Ishikawa (cell line): Measurements from ENCODE around the gene NIPA2.

Experiments used
- CEBPB ChIP-seq: IDR thresholded peaks from 2 replicates; pipeline ENCODE4 v1.6.1; 2012
- CREB1 ChIP-seq: IDR thresholded peaks from 2 replicates; pipeline ENCODE4 v1.6.1; 2012; ENCODE audit warnings: low read depth
- EGR1 ChIP-seq: IDR thresholded peaks from 2 replicates; pipeline ENCODE4 v1.6.1; 2012
- EP300 ChIP-seq: IDR thresholded peaks from 2 replicates; pipeline ENCODE4 v1.6.1; 2012; ENCODE audit warnings: borderline replicate concordance
- FOXM1 ChIP-seq: IDR thresholded peaks from 2 replicates; pipeline ENCODE4 v1.6.1; 2012; ENCODE audit warnings: low read depth, borderline replicate concordance
- MAX ChIP-seq: IDR thresholded peaks from 2 replicates; pipeline ENCODE4 v1.6.1; 2012
- NFIC ChIP-seq: IDR thresholded peaks from 2 replicates; pipeline ENCODE4 v1.6.1; 2012
- RAD21 ChIP-seq: IDR thresholded peaks from 2 replicates; pipeline ENCODE4 v1.6.1; 2012; ENCODE audit warnings: low read depth
- TAF1 ChIP-seq: IDR thresholded peaks from 2 replicates; pipeline ENCODE4 v1.6.1; 2012; ENCODE audit warnings: low read depth, mild to moderate bottlenecking
- TCF12 ChIP-seq: IDR thresholded peaks from 2 replicates; pipeline ENCODE4 v1.6.1; 2012; ENCODE audit warnings: low read depth
- TEAD4 ChIP-seq: IDR thresholded peaks from 2 replicates; pipeline ENCODE4 v1.6.1; 2012
- USF1 ChIP-seq: IDR thresholded peaks from 2 replicates; pipeline ENCODE4 v1.6.1; 2012
- YY1 ChIP-seq: IDR thresholded peaks from 2 replicates; pipeline ENCODE4 v1.6.1; 2012; ENCODE audit warnings: low read depth
- ZBTB7A ChIP-seq: IDR thresholded peaks from 2 replicates; pipeline ENCODE4 v1.6.1; 2012; ENCODE audit warnings: low read depth
- TF ChIP-seq, protein P1 (sequence below): IDR thresholded peaks from 2 replicates; pipeline ENCODE4 v1.6.1; 2012; ENCODE audit warnings: low read depth, mild to moderate bottlenecking

The NIPA2 gene

GRCh38 chr15:22868495-22868894, 30.0 kb downstream of the NIPA2 start:
- TF ChIP-seq CEBPB: no peak
- no peak for TF ChIP-seq TAF1
- TF ChIP-seq, protein P1, sequence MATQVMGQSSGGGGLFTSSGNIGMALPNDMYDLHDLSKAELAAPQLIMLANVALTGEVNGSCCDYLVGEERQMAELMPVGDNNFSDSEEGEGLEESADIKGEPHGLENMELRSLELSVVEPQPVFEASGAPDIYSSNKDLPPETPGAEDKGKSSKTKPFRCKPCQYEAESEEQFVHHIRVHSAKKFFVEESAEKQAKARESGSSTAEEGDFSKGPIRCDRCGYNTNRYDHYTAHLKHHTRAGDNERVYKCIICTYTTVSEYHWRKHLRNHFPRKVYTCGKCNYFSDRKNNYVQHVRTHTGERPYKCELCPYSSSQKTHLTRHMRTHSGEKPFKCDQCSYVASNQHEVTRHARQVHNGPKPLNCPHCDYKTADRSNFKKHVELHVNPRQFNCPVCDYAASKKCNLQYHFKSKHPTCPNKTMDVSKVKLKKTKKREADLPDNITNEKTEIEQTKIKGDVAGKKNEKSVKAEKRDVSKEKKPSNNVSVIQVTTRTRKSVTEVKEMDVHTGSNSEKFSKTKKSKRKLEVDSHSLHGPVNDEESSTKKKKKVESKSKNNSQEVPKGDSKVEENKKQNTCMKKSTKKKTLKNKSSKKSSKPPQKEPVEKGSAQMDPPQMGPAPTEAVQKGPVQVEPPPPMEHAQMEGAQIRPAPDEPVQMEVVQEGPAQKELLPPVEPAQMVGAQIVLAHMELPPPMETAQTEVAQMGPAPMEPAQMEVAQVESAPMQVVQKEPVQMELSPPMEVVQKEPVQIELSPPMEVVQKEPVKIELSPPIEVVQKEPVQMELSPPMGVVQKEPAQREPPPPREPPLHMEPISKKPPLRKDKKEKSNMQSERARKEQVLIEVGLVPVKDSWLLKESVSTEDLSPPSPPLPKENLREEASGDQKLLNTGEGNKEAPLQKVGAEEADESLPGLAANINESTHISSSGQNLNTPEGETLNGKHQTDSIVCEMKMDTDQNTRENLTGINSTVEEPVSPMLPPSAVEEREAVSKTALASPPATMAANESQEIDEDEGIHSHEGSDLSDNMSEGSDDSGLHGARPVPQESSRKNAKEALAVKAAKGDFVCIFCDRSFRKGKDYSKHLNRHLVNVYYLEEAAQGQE: no peak
- no peak for TF ChIP-seq RAD21
- no peak for TF ChIP-seq NFIC
- TF ChIP-seq TCF12: no peak
- no peak for TF ChIP-seq EP300
- TF ChIP-seq YY1: no peak
- TF ChIP-seq ZBTB7A: no peak
- TF ChIP-seq FOXM1: no peak
- no peak for TF ChIP-seq EGR1

GRCh38 chr15:22868928-22869327, 30.5 kb downstream of the NIPA2 start:
- no peak for TF ChIP-seq FOXM1
- TF ChIP-seq EGR1: no peak
- no peak for TF ChIP-seq ZBTB7A
- no peak for TF ChIP-seq TEAD4
- TF ChIP-seq YY1: no peak
- no peak for TF ChIP-seq NFIC
- TF ChIP-seq CREB1: no peak
- no peak for TF ChIP-seq EP300
- TF ChIP-seq TAF1: no peak
- TF ChIP-seq RAD21: no peak

- no peak for TF ChIP-seq EP300
- no peak for TF ChIP-seq CEBPB
Measured at GRCh38 chr15:22869856-22870255, 31.4 kb downstream of the NIPA2 start.

GRCh38 chr15:22870865-22871264, 32.4 kb downstream of the NIPA2 start:
- TF ChIP-seq NFIC: no peak
- TF ChIP-seq YY1: no peak
- TF ChIP-seq MAX: no peak
- no peak for TF ChIP-seq CEBPB
- TF ChIP-seq, protein P1: no peak
- TF ChIP-seq EGR1: no peak

DNA sequence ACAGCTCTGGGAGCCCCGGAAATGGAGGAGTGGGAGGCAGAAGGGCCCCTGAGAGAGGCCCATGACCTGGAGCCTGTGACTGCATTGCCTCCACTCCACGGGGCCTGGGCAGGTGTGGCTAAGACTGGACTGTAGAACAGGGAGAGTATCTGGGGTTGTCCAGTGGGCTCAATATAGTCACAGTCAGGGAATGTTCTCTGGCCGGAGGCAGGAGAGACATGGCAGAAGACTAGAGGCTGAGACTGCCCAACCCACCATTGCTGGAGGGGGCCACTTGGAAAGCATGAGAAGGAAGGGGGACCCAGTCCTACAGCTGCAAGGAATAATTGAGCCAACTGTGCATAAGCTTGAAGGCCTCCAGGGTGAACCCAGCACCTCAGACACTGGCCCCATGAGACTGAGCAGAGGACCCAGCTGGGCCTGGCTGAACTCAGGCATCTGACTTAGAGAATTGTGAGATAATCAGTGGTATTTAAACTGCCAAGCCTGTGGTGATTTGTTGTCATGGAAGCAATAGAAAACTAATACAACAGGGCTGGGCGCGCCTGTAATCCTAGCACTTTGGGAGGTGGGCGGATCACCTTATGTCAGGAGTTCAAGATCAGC, 33.1 kb downstream of the NIPA2 start:
- no peak for TF ChIP-seq CREB1
- TF ChIP-seq RAD21: no peak
- TF ChIP-seq YY1: no peak
- no peak for TF ChIP-seq NFIC
- TF ChIP-seq FOXM1: no peak
- no peak for TF ChIP-seq USF1
- no peak for TF ChIP-seq TCF12
- TF ChIP-seq MAX: no peak
- TF ChIP-seq ZBTB7A: no peak
- no peak for TF ChIP-seq EGR1
- TF ChIP-seq, protein P1: no peak
- no peak for TF ChIP-seq TAF1
- no peak for TF ChIP-seq EP300
- TF ChIP-seq TEAD4: no peak
- TF ChIP-seq CEBPB: no peak
